Limb (tissue), 2 donors: Measurements from ENCODE around the gene MAP3K20.
"Not testable (repeated sequence)": the region's sequence is repeated elsewhere in the genome, so short reads cannot be mapped to it uniquely, and the experiment has no call there.

Experiments
- DNase-seq, 2 donors: peaks; one replicate each; pipeline ENCODE4 v3.0.0-alpha.2; 2016; ENCODE audit errors: extremely low spot score in 2 of 2

Gene MAP3K20

DNA sequence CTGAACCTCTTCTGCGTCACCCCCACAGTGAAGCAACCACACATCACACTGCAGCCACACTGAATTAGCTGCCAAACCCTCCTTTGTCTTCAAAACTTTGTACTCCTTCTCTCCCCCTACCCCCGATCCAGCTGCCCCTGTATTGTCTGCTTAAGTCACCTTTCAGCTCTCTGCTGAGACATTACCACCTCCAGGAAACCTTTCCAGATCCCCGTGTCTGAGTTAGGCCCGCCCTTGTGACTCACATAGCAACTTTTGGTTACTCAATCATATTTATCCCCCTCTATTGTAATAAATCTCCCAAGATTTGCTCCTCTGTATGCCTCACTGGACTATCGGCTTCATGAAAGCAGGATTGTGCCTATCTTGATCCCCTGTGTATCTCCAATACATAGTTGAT, 196.2 kb downstream of the MAP3K20 start:
- no peak for DNase-seq

GRCh38 chr2:173272849-173273248, 197.2 kb downstream of the MAP3K20 start:
- no peak for DNase-seq

GRCh38 chr2:173278794-173279526, 203.3 kb downstream of the MAP3K20 start:
- DNase-seq, result no peak

GRCh38 chr2:173279527-173279868, 203.9 kb downstream of the MAP3K20 start:
- DNase-seq, result no peak

DNA sequence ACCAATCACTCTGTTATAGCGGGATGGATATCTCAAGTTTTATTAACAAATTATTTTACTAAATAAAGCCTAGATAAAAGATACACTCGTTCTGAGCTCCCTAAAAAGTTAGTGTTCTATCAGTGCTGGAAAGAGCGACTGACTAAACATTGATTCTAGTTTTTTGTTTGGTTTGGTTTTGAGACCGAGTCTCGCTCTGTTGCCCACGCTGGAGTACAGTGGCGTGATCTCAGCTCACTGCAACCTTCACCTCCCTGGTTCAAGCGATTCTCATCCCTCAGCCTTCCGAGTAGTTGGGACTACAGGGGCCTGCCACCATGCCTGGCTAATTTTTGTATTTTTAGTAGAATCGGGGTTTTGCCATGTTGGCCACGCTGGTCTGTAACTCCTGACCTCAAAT, 205.2 kb downstream of the MAP3K20 start:
- DNase-seq, result no peak

- not testable (repeated sequence) for DNase-seq
Observed at GRCh38 chr2:173281898-173282297, 206.3 kb downstream of the MAP3K20 start.

DNA sequence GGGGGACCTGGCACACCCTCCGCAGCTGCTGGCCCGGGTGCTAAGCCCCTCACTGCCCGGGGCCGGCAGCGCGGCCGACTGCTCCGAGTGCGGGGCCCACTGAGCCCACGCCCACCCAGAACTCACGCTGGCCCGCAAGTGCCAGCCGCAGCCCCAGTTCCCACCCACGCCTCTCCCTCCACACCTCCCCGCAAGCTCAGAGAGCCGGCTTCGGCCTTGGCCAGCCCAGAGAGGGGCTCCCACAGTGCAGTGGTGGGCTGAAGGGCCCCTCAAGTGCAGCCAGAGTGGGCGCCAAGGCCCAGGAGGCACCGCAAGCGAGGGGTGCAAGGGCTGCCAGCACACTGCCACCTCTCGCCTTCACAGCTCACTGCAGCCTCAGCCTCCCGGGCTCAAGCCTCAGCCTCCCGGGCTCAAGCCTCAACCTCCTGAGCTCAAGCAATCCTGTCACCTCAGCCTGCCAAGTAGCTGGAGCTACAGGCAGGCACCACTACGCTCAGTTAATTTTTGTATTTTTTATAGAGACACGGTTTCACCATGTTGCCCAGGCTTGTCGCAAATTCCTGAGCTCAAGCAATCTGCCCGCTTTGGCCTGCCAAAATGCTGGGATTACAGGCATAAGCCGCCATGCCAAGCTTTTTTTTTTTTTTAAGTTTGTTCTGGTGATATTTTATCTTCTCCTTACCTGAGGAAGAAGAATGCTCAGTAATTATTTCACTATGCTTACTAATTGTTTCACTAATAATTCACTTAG, 207.3 kb downstream of the MAP3K20 start:
- DNase-seq, result no peak

DNA sequence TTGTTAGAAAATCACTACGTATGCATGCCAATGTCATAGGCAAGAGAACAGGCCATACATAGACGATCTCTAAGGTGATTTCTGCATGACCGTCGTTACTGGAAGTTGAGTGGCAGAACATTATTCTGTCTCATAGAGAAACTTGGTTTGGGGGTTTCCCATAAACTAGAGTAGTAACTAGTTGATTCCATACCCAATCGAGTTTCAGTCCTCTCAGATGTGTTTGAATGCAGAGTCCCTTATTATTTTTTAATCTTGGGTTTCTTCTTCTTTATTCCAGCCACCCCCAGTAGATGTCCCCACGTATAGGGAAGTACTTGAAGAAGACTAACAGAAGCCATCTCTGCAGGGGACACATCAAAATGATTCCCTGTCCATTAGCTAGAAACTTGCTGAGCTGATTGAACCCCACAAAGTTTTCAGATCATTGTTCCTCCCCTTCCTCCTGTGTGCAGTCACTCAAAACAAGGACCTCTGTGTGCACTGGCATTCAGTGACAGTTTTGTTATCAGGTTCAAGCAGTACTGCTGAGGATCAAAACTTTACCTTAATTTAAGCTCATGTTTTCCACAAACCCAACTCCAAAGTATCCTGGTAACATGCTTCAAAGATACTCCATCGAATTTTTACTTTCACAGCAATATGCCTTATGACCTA, 210.6 kb downstream of the MAP3K20 start:
- DNase-seq, result no peak

- no peak for DNase-seq
Observed at GRCh38 chr2:173287594-173287993, 211.9 kb downstream of the MAP3K20 start.

DNA sequence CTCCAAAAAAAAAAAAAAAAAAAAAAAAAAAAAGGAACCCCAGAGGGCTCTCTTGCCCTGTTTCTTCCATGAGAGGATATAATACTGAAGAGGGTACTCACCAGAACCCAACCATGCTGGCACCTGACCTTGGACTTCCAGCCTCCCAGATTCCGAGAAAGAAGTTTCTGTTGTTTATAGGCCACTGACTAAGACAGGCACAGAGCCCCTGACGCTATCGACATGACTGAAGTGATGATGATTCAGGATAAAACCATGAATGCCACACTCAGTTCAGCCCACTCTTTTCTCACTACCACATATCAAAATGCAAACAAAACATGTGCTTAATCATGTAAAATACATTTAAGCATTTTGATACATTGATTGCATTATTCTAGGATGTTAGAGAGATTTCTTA, 212.9 kb downstream of the MAP3K20 start:
- DNase-seq, result no peak

- no peak for DNase-seq
Observed at GRCh38 chr2:173290046-173290445, 214.4 kb downstream of the MAP3K20 start.

- no peak for DNase-seq
Observed at GRCh38 chr2:173290518-173290917, 214.9 kb downstream of the MAP3K20 start.

- no peak for DNase-seq
Observed at GRCh38 chr2:173291412-173291811, 215.8 kb downstream of the MAP3K20 start.

- no peak for DNase-seq
Observed at GRCh38 chr2:173296235-173296634, 220.6 kb downstream of the MAP3K20 start.

DNA sequence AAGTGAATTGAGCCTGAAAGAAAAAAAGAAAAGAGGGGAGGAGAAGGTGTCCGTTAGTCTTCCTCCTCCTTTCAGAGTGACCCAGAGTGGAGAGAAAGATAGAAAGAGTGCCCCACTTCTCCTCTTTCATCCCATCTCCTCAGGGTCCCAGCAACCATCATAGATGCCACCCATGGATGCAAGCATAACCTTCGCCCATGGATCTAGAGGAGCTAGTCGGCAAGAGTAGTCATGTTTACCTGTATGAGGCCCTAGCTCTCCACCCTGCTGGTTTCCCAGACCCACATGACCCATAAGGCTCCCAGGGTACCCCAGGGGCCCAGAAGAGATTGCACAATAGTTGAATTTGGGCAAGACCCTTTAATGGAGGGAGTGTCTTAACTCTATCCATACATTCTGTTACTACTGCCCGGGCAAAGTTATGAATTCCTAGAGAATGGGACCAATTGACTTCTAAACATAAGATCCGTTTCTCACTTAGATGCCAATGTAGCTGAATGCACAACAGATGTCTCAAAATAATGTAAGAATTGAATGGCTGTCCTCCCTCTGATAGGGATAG, 223.0 kb downstream of the MAP3K20 start:
- no peak for DNase-seq

- no peak for DNase-seq
Observed at GRCh38 chr2:173299764-173300163, 224.1 kb downstream of the MAP3K20 start.

GRCh38 chr2:173300458-173300857, 224.8 kb downstream of the MAP3K20 start:
- no peak for DNase-seq

DNA sequence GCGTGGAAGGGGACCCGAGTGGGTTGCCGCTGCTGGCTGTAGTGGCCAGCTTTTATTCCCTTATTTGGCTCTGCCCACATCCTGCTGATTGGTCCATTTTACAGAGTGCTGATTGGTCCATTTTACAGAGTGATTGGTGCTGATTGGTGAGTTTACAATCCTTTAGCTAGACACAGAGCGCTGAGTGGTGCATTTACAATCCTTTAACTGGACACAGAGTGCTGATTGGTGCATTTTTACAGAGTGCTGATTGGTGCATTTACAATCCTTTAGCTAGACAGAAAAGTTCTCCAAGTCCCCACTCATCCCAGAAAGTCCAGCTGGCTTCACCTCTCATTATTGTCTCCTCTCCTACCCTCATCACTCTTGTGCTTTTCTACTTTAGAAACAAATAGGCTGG, 225.9 kb downstream of the MAP3K20 start:
- not testable (repeated sequence) for DNase-seq

- DNase-seq, result no peak
Observed at GRCh38 chr2:173305303-173305702, 229.7 kb downstream of the MAP3K20 start.

DNA sequence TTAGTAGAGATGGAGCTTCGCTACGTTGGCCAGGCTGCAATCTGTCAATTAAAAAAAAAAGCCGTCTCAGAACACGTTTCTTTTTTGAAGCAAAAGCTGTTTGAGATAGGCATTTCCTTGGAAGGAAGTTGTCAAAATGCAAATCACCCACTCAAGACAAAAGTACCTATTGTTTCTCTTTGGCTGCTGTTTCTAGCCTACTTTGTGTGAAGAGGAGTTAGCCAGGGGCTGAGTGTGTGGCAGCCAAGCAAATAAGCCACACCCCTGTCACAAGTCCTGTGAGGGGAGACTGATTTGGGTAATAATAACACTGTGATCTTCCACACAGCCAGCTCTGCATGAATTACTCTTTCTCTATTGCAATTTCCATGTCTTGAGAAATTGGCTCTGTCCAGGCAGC, 231.6 kb downstream of the MAP3K20 start:
- no peak for DNase-seq

DNA sequence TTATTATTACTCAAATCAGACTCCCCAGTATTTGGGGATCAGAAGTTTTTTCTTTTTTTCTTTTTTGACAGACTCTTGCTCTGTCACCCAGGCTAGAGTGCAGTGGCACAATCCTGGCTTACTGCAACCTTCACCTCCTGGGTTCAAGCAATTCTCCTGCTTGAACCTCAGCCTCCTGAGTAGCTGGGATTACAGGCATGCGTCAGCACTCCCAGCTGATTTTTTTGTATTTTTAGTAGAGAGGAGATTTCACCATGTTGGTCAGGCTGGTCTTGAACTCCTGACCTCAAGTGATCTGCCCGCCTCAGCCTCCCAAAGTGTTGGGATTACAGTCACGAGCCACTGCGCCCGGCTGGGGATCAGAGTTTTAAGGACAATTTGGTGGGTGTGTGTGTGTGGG, 233.7 kb downstream of the MAP3K20 start:
- not testable (repeated sequence) for DNase-seq
